Skeletal muscle tissue (tissue), 4 donors: Measurements from ENCODE around the gene CATSPER1. TPM values are rescaled to one million over a fixed set of nuclear protein-coding genes. Genes with fewer than 3 reads are reported as not detected.
A peak's percentile ranks its signal among the peaks of the same experiment; 100 is the strongest.

Experiments used
- H3K27ac ChIP-seq: one replicate; pipeline ENCODE4 v1.7.0; 2013; ENCODE audit warnings: mild to moderate bottlenecking, low read depth, low read length, inconsistent platforms
- H3K27me3 ChIP-seq, 3 donors: one replicate each; pipeline ENCODE4 v1.7.0; 2013; ENCODE audit warnings: low read length in 3 of 3; ENCODE audit not compliant: control insufficient read depth in 3 of 3, insufficient read depth in 3 of 3
- H3K36me3 ChIP-seq, 3 donors: one replicate each; pipeline ENCODE4 v1.7.0; 2013; ENCODE audit warnings: low read length in 3 of 3; ENCODE audit not compliant: control insufficient read depth in 3 of 3, insufficient read depth in 3 of 3
- H3K4me1 ChIP-seq, 3 donors: one replicate each; pipeline ENCODE4 v1.7.0; 2013; ENCODE audit warnings: low read length in 3 of 3, mild to moderate bottlenecking in 3 of 3; ENCODE audit not compliant: control insufficient read depth in 3 of 3, insufficient read depth in 3 of 3
- H3K4me3 ChIP-seq, 3 donors: one replicate each; pipeline ENCODE4 v1.7.0; 2013; ENCODE audit warnings: low read length in 3 of 3
- H3K9ac ChIP-seq, 3 donors: one replicate each; pipeline ENCODE4 v1.7.0; 2013; ENCODE audit warnings: low read length in 3 of 3, mild to moderate bottlenecking in 3 of 3, moderate library complexity in 2 of 3, low read depth in 1 of 3
- H3K9me3 ChIP-seq, 3 donors: one replicate each; pipeline ENCODE4 v1.7.0; 2013; ENCODE audit warnings: low read length in 3 of 3; ENCODE audit not compliant: control insufficient read depth in 3 of 3
- total RNA-seq: library from RNA; depleted of rRNA; stranded (reverse); fragments of >200 nt; gene quantifications from one replicate; pipeline ENCODE4 v1.2.3, GENCODE V29; 2014
- donor health status: Osteomylitis.

Gene CATSPER1
- total RNA-seq, 1 donor from 2014 or later: not detected

- no peaks in the 10 kb centered on the region for H3K9me3 ChIP-seq
- no peak overlapping the region for H3K27ac ChIP-seq
- H3K4me1 ChIP-seq: peaks cover 0 to 10% (median 0%) of the 10 kb centered on the region in 3 donors
- no peak overlapping the region for H3K4me3 ChIP-seq
- no peaks in the 10 kb centered on the region for H3K27me3 ChIP-seq
- H3K36me3 ChIP-seq: peaks cover 7 to 15% (median 12%) of the 10 kb centered on the region in 3 donors
- no peak overlapping the region for H3K9ac ChIP-seq
Observed at GRCh38 chr11:65983589-65983987, 42.7 kb downstream of the CATSPER1 start.

DNA sequence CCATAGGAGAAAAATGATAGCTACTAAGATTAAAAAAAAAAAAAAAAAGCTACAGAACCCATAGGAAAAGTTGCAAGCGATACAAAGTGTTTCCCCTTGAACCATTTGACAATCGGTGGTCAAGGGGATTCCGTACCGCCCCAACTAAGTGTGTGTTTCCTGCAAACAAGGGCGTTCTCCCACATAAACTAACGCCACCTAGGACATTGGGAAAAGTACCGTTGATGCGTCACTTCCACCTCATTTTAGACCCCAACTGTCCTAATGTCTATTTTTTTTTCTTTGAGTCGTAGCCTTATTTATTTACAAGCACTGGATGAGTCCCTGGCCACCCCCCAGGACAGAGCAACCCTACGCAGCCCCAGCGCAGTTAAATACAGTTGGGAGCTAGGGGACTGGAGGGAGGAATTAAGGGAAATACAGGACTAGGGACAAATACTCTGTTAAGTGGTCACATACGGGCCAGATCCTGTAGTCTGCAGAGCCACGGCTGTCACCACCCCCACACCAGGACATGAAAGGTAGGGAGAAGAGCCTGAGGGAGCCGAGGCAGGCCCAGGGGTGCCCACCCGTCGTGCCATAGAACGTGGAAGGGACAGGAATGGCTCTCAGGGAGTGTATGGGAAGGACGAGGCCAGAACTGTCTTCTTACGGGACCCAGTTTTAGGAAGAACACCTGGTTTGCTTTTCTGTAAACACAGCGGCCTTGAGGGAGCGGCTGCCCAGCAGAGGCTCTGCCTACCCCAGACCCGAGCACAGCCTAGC lies 43.3 kb downstream of the CATSPER1 start:
- H3K27me3 ChIP-seq: no peaks in the 10 kb centered on the region
- H3K9ac ChIP-seq: no peak overlapping the region

DNA sequence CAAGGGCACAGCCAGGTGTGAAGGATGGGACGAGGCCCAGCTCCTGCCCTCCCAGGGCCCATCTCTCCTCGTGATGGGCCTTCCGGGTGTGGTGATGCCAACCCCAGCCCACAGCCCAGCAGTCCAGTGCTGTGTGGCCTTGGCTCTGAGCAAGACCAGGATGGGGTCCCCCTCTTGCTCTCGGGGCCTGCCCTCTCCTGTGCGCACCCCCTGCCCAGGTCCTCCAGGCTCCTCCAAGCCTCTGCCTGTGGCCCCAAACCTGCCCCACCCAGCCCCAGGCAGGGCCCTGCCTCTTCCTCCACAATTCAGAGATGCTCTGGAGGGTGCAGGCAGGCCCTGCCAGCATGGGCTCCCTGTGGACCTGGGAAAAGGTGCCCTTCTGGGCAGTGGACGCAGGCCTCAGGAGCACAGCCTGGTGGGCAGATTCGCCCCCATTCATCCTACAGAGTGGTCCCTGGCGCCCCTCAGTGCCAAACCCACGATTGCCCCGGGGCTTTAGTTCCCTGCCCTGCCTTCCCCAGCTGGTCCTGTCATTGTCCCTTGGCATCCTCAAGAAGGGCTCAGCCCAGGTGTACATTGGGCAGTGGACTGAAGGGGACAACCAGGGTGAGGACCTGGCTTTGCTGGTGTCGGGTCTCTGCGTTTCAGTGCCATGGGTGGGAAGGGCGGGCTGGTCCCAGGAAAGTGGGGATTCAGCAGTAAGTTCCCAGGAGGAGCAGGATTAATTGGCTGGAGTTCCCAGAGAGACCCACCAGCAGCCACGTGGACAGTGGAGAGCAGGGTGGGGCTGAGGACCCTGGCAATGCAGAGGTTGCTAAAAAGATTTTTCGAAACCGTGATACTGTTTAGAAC lies 44.1 kb downstream of the CATSPER1 start:
- Histone ChIP-seq H3K9me3 (no peaks in the 10 kb centered on the region), H3K4me3 (no peak overlapping the region), H3K27me3 (no peaks in the 10 kb centered on the region), H3K9ac (peak overlapping the region in 1 of 3 donors; percentile 33), H3K4me1 (peaks cover 0 to 10% (median 0%) of the 10 kb centered on the region in 3 donors), H3K36me3 (peaks cover 16 to 28% (median 24%) of the 10 kb centered on the region in 3 donors), H3K27ac (no peak overlapping the region)

More for the DNA sequence above, 43.3 kb downstream of the CATSPER1 start:
- H3K4me3 ChIP-seq: no peak overlapping the region
- no peaks in the 10 kb centered on the region for H3K9me3 ChIP-seq
- H3K36me3 ChIP-seq: peaks cover 8 to 20% (median 17%) of the 10 kb centered on the region in 3 donors
- H3K27ac ChIP-seq: no peak overlapping the region
- peaks cover 0 to 10% (median 0%) of the 10 kb centered on the region in 3 donors for H3K4me1 ChIP-seq

DNA sequence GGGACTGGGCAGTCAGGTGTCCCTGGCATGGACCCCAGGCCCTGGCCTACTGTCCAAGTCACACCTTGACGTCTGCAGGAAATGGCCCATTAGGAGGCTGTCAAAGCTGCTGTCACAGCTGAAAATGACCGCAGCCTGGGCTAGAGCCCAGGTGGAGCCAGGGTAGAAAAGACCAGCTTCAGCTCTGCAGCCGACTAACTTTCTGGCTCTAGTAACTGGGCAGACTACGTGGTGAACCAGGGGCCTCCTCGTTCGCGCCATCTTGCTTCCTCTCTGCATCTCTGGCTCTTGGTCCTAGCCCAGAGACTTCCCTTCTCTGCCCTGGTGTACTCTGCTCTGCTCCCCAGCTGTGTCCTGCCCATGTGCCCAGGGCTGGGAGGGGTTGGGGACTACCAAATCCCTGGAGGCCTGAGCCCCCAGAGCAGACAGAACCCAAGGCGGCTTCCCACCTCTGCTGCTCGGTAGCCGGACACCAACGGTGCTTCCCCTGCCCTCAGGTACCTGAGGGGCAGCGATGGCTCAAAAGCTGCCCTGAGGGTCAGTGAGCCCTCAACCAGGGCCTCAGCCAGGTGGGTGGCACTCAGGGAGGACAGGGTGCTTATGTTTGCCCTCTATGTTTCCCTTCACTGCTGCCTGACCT lies 45.1 kb downstream of the CATSPER1 start:
- Histone ChIP-seq H3K27me3 (no peaks in the 10 kb centered on the region), H3K9me3 (no peaks in the 10 kb centered on the region), H3K9ac (peak overlapping the region in 1 of 3 donors; percentile 4), H3K36me3 (peaks cover 26 to 38% (median 34%) of the 10 kb centered on the region in 3 donors), H3K4me1 (peaks cover 0 to 10% (median 0%) of the 10 kb centered on the region in 3 donors), H3K4me3 (no peak overlapping the region), H3K27ac (no peak overlapping the region)

- Histone ChIP-seq H3K27me3 (no peaks in the 10 kb centered on the region), H3K4me3 (no peak overlapping the region), H3K9ac (peak overlapping the region in 1 of 3 donors; percentile 33), H3K4me1 (peaks cover 0 to 10% (median 0%) of the 10 kb centered on the region in 3 donors), H3K9me3 (no peaks in the 10 kb centered on the region), H3K27ac (no peak overlapping the region), H3K36me3 (peaks cover 30 to 45% (median 34%) of the 10 kb centered on the region in 3 donors)
Observed at GRCh38 chr11:65979261-65979759, 47.0 kb downstream of the CATSPER1 start.

- peaks cover 31 to 48% (median 34%) of the 10 kb centered on the region in 3 donors for H3K36me3 ChIP-seq
- no peak overlapping the region for H3K27ac ChIP-seq
- H3K27me3 ChIP-seq: no peaks in the 10 kb centered on the region
- H3K9me3 ChIP-seq: no peaks in the 10 kb centered on the region
- no peak overlapping the region for H3K9ac ChIP-seq
- H3K4me3 ChIP-seq: no peak overlapping the region
- H3K4me1 ChIP-seq: peaks cover 0 to 10% (median 0%) of the 10 kb centered on the region in 3 donors
Observed at GRCh38 chr11:65978391-65979238, 47.7 kb downstream of the CATSPER1 start.

- Histone ChIP-seq H3K27ac (no peak overlapping the region), H3K9me3 (no peaks in the 10 kb centered on the region), H3K4me1 (peaks cover 0 to 10% (median 0%) of the 10 kb centered on the region in 3 donors), H3K27me3 (no peaks in the 10 kb centered on the region), H3K4me3 (no peak overlapping the region), H3K9ac (no peak overlapping the region), H3K36me3 (peaks cover 36 to 53% (median 38%) of the 10 kb centered on the region in 3 donors)
Observed at GRCh38 chr11:65977621-65978390, 48.5 kb downstream of the CATSPER1 start.

DNA sequence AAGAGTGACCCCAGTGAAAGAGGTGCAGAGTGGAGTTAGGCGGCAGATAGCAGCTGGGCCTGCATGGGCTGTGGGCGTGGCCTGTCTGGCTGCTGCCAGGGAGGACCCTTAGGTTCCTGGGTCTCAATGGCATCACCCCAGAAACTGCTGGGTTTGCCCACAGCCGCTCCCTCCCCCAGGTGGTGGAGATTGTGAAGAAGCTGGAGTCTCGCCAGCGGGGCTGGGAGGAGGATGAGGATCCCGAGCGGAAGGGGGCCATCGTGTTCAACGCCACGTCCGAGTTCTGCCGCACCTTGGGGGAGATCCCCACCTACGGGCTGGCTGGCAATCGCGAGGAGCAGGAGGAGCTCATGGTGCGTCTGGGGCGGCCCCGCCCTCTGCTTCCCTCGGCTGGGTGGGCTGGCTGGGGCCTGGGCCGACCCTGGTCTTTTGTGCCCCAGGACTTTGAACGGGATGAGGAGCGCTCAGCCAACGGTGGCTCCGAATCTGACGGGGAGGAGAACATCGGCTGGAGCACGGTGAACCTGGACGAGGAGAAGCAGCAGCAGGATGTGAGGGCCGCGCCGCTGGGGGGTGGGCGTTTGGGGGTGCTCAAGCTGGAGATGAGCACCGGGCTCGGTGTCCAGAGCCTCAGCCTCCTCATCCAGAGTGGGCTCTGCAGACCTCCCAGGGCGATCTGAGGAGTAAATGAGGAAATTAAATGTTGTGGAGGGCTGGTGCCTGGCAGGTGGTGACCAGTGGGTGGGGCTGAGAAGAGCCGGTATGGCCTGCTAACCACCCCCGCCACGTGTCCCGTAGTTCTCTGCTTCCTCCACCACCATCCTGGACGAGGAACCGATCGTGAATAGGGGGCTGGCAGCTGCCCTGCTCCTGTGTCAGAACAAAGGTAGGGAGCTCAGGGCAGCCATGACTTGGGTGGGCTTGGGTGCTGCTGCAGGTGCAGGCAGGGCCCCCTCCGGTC lies 49.8 kb downstream of the CATSPER1 start:
- no peak overlapping the region for H3K9ac ChIP-seq
- H3K9me3 ChIP-seq: no peaks in the 10 kb centered on the region
- no peaks in the 10 kb centered on the region for H3K27me3 ChIP-seq
- H3K36me3 ChIP-seq: peaks cover 38 to 53% (median 38%) of the 10 kb centered on the region in 3 donors
- no peak overlapping the region for H3K27ac ChIP-seq
- no peak overlapping the region for H3K4me3 ChIP-seq
- H3K4me1 ChIP-seq: peaks cover 0 to 9% (median 0%) of the 10 kb centered on the region in 3 donors
